Measurements from ENCODE around the gene THAP12.
"Not testable (repeated sequence)": the region's sequence is repeated elsewhere in the genome, so short reads cannot be mapped to it uniquely, and the experiment has no call there.

The THAP12 gene

GRCh38 chr11:76380977-76381719 is at the start of gene THAP12, which contains the start of gene GVQW3:
Gene THAP12, minus strand, starts transcription at chr11:76381132. Its CDS starts 296 bp downstream, at chr11:76380836.
Gene GVQW3, plus strand, starts transcription at chr11:76381323. Its CDS starts 506 bp downstream, at chr11:76381829.
- peak; percentile 87 for DNase-seq

- DNase-seq: no peak
Observed at GRCh38 chr11:76426660-76427059, 45.7 kb upstream of the THAP12 start.

GRCh38 chr11:76424891-76425290 is 44.0 kb upstream of the THAP12 start:
- no peak for DNase-seq

- DNase-seq: no peak
Observed at GRCh38 chr11:76424379-76424778, 43.4 kb upstream of the THAP12 start.

- DNase-seq: no peak
Observed at GRCh38 chr11:76419896-76420295, 39.0 kb upstream of the THAP12 start.

- no peak for DNase-seq
Observed at GRCh38 chr11:76415073-76415472, 34.1 kb upstream of the THAP12 start.

GRCh38 chr11:76410851-76411357 is 30.0 kb upstream of the THAP12 start:
- peak; percentile 10 for DNase-seq

- DNase-seq: no peak
Observed at GRCh38 chr11:76408171-76408965, 27.4 kb upstream of the THAP12 start.

GRCh38 chr11:76406359-76406758 is 25.4 kb upstream of the THAP12 start:
- DNase-seq: no peak

- not testable (repeated sequence) for DNase-seq
Observed at GRCh38 chr11:76401484-76401883, 20.6 kb upstream of the THAP12 start.

- DNase-seq: no peak
Observed at GRCh38 chr11:76400967-76401366, 20.0 kb upstream of the THAP12 start.

GRCh38 chr11:76397383-76397782 is 16.5 kb upstream of the THAP12 start:
- no peak for DNase-seq

GRCh38 chr11:76395296-76395695 is 14.4 kb upstream of the THAP12 start:
- no peak for DNase-seq

GRCh38 chr11:76394411-76394810 is 13.5 kb upstream of the THAP12 start:
- DNase-seq: no peak

GRCh38 chr11:76392870-76393269 is 11.9 kb upstream of the THAP12 start:
- no peak for DNase-seq

- no peak for DNase-seq
Observed at GRCh38 chr11:76391811-76392475, 11.0 kb upstream of the THAP12 start.

- DNase-seq: no peak
Observed at GRCh38 chr11:76391021-76391420, 10.1 kb upstream of the THAP12 start.

GRCh38 chr11:76388408-76388807 is 7.5 kb upstream of the THAP12 start:
- DNase-seq: no peak

- no peak for DNase-seq
Observed at GRCh38 chr11:76385903-76386302, 5.0 kb upstream of the THAP12 start.

- no peak for DNase-seq
Observed at GRCh38 chr11:76382209-76382608, 1.3 kb upstream of the THAP12 start.

GRCh38 chr11:76380159-76380976 is 564 bp downstream of the THAP12 start:
- DNase-seq: no peak

- DNase-seq: no peak
Observed at GRCh38 chr11:76379807-76380158, 1.1 kb downstream of the THAP12 start.

All from NCI-H2171 treated with DMSO at 0.1 percent for 48 hours (cell line).